Activated effector memory CD4-positive, alpha-beta T cell treated with Interleukin-2 at 50 U/mL for 16 hours (primary cell): ENCODE measurements around the gene PHKG1.
"Not testable (repeated sequence)": the region's sequence is repeated elsewhere in the genome, so short reads cannot be mapped to it uniquely, and the experiment has no call there.

Experiments used
- DNase-seq: peaks from one replicate; pipeline ENCODE4 v3.0.0-alpha.2; 2020

PHKG1 gene

DNA sequence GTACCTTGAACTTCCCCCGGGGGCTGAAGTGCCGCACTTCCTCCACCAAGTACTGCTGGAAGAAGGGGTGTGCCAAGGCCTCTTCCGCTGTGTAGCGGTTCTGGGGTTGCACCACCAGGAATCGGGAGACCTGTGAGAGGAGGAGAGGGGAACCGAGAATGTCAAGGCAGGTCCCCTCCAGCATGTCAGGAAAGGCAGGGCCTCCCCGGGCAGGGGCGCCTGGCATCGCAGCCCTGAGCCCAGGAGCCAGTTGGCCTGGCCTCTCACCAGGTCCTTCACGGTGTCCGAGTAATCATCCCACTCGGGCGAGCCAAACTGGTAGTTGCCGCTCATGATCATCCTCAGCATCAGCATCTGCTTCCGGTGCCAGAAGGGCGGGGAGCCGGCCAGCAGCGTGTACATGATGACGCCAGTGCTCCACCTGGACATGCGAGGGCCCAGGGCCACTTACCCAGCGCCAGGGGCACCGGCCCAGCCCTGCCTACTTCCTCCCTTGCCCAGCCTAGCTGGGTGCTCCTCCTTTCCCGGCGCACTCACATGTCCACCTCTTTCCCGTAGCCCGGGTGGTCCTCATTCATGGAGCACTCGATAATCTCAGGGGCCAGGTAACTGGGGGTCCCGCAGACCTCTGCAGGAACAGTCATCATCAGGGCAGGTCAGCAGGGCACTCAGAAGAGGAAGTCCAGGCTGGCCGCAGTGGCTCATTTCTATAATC is 11.0 kb downstream of the PHKG1 start:
- DNase-seq, result no peak

DNA sequence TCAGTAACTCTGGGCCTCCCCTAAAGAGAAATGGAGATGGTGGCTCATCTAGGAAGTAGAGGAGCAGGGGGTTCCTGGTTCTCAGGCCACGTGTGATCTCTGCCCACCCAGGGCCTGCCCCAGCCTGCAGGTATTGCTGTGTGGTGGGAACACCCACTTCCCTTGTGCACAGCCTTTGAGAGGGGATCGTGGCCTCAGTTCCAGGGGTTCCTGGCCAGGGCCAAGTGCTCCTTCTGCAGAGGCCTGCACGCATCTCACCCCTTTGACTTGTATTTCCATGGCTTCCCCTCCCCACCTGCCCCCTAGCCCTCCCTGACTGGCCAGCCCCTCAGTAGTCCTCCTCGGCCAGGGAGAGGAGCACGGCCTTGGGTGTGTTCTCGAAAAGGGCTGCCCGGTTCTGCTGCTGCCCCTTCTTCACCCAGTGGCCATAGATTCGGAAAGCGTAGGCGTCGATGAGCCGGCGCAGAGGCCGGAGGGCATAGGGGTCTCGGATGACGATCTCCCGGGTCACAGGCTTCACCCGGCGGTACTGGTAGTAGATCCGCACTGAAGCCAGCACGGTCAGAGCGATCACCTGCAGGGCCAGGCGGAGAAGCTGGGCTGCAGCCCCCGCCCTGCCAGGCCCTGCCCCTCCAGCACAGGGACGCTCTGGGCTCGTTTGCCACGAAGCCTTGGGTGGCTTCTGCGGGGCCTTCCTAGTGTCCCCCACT is 11.9 kb downstream of the PHKG1 start:
- not testable (repeated sequence) for DNase-seq

DNA sequence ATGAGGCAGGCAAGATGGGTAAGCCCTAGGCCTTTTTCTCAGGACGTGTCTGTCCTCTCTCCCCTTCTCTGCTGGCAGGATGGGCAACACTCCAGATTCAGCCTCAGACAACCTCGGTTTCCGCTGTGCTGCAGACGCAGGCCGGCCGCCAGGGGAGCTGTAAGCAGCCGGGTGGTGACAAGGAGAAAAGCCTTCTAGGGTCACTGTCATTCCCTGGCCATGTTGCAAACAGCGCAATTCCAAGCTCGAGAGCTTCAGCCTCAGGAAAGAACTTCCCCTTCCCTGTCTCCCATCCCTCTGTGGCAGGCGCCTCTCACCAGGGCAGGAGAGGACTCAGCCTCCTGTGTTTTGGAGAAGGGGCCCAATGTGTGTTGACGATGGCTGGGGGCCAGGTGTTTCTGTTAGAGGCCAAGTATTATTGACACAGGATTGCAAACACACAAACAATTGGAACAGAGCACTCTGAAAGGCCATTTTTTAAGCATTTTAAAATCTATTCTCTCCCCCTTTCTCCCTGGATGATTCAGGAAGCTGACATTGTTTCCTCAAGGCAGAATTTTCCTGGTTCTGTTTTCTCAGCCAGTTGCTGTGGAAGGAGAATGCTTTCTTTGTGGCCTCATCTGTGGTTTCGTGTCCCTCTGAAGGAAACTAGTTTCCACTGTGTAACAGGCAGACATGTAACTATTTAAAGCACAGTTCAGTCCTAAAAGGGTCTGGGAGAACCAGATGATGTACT is 13.1 kb downstream of the PHKG1 start:
- no peak for DNase-seq

DNA sequence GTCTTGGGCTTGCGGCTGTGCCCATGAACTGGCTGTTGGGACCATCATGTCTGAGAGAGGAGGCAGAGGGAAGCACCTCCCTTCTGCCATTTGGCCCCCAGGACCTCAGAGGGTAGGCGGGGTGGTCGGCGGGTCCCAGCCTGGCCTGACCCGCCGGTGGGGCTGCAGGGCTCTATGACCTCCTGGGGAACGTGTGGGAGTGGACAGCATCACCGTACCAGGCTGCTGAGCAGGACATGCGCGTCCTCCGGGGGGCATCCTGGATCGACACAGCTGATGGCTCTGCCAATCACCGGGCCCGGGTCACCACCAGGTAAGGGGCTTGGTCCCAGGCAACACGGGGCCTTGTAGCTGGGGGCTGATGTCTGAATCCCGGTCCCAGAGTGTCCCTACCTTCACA is 14.6 kb downstream of the PHKG1 start:
- no peak for DNase-seq

DNA sequence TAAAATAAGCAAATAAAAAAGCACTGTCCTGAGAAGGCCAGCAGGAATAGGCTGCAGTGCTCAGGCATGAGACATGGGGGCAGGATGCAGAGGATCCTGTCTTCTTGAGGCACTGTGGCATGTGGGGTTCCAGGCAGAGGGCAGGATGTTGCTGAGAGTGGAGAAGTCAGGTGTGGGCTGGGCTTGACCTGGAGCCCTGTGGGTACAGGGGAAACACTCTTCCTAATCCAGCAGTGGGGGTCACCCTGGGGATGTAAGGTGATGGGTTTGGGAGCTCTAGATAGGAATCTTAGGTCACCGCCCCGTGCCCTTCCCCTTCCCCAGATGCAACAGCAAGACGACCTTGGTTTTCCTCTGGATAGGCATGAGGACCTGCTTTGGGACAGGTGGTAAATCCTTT is 15.1 kb downstream of the PHKG1 start:
- no peak for DNase-seq

DNA sequence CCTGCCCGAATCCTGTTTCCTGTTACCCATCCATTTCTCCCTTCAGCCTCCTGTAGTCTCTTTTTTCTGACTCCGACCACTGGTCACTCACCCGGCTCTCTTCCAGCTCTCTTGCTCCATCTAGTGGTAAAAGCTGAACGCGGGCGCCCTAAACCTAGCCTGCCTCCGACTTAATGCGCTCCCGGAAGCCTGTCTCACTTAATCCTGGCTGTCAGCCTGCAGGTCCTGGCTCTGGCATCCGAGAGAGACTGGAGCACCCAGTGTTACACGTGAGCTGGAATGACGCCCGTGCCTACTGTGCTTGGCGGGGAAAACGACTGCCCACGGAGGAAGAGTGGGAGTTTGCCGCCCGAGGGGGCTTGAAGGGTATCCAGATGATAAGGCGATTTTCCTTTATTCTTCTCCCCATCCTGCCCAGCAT is 18.4 kb downstream of the PHKG1 start:
- peak; percentile 45 for DNase-seq

DNA sequence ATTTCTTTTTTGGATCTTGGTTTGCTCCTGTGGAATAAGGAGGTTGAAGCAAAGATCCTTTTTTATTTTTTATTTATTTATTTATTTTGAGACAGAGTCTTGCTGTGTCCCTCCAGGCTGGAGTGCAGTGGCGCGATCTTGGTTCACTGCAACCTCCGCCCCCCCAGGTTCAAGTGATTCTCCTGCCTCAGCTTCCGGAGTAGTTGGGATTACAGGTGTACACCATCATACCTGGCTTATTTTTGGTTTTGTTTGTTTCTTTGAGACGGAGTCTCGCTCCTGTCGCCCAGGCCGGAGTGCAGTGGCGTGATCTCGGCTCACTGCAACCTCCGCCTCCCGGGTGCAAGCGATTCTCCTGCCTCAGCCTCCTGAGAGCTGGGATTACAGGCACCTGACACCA is 26.4 kb downstream of the PHKG1 start:
- DNase-seq, result not testable (repeated sequence)

DNA sequence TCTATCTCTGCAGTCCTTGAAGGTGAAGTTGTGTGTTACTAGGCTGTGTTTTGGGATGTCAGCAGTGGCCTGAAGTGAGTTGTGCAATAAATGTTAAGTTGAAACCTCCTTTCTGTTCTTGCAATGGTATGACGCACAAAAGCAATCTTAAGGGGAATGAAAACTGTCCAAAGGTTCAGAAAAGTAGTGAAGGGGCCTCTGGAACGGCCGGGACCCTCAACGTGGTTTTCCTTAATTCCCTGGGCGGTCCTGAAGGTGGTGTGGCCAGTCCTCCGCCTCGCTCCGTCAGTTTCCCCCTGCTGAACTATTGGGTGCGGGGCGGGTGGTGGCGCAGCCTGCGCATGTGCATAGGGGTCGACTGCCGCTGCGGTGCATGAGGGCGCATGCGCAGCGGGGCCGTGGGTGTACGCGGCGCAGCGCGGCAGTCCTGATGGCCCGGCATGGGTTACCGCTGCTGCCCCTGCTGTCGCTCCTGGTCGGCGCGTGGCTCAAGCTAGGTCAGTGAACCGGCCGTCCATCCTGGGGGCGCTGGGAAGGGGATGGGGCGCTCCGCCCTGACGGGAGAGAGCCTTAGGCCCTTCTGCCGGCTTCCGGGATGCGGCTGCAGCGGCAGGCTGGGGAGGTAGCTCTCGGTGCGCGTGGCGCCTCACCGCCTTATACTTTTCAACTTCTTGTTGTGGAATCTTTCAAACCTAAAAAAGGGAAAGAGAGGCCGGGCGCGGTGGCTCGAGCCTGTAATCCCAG is 28.7 kb downstream of the PHKG1 start, which contains the start of gene SUMF2:
SUMF2 (plus strand) TSS at position 405 of the 744 bp plus-strand sequence; CDS start at position 431, 26 bp downstream.
- peak; percentile 85 for DNase-seq

DNA sequence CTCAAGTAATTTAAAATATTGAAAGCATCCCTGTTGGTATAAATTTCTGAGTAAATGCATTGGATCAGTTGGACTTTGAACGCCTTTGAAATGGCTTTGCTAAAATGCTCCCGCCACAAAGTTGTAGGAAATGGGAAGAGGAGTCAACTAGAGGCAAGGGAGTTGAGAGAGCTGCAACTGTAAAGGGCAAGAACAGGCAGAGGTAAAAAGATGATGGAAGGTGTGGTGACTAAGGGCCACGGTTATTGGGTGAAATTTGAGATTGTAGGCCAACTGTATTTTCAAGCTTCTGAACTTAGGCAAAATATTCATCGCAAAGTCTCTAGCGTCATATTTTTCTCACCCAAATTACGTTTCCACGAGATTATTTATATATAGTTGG is 29.3 kb downstream of the PHKG1 start:
- DNase-seq, result no peak

DNA sequence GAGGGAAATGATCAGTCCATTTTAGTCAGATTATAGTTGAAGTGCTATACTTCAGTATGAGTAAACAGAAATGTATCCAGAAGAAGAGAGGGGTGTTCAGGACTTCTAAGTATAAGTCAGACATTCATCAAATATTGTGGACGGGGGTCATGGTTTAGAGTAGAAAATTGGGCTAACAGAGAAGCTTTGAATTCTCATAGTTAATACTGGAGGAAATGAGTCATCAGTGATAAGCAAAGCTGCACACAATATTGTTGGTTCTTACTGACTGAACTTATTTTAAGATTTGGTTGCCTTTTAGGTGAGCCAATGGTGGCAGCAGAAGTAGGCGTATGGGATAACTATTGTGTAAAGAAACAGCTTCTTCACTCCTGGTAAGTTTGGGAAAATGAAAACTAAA is 30.4 kb downstream of the PHKG1 start:
- no peak for DNase-seq

DNA sequence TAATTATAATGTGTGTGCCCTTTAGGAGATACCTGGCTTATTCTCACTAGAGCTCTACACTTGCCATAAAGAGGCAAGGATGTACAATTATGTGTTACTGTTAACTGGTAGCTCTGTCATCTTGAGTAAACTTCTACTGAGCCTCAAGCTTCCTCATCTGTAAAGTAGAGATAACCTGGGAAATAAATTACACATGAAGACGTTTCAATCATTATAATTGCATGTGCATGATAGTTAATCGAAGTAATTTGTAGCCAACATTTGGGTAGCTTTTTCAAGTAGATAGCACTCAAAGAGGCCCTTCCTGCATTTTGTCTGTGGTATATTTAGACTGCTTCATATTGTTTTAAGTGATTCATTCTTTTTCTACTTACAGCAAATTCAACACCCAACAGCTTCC is 38.8 kb downstream of the PHKG1 start:
- DNase-seq, result no peak

DNA sequence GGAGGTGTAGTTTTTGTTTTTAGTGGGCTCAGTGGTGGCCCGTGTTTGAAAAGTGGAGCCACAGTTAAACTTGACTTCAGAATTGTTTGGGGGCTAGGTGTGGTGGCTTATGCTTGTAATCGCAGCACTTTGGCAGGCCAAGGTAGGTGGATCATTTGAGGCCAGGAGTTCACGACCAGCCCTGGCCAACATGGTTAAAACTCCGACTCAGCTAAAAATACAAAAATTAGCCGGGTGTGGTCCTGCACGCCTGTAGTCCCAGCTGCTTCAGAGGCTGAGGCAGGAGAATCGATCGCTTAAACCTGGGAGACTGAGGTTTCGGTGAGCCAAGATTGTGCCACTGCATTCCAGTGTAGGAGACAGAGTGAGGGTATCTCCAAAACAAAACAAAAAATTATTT is 39.4 kb downstream of the PHKG1 start:
- DNase-seq, result no peak

DNA sequence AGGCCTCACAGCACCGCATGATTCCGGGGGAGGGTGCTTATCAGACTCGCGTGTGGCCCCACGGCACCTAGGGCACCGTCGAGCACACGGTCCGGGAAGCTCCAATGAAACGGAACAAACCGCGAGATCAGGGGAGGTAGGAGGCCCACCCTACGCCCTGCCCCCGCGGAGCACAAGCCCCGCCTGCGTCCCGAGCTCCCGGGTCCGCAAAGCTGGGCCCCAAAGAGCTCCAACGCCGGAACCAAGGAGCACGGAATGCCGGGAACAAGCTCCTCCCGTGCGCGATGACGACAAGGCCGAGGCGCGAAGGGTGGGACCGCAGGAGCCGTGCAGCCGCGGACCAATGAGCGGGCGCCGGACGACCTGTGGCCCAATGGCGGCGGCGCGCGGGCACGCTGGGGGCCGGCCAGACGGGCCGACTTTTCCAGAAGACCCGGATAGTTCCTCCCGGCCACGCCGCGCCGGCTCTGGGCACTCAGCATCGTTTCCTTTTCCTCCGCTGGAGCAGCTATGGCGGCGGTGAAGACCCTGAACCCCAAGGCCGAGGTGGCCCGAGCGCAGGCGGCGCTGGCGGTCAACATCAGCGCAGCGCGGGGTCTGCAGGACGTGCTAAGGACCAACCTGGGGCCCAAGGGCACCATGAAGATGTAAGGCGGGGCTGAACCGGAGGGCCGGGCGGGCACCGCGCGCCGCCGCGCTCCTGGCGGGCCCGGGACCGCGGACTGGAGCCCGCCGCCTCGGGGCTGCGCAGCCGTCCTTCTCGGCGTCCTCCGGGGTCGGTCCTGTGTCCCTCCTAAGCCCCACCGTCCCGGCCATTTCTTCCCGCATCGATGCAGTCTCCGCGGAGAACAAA is 41.2 kb downstream of the PHKG1 start, which contains the start of the genes CCT6A and PSPH:
CCT6A (plus strand) TSS at position 427 of the 853 bp plus-strand sequence; CDS start at position 511, 84 bp downstream.
PSPH (minus strand) TSS at position 106 of the 853 bp plus-strand sequence. CDS start 30,232 bp downstream, outside the sequence.
- DNase-seq, result peak; percentile 83

DNA sequence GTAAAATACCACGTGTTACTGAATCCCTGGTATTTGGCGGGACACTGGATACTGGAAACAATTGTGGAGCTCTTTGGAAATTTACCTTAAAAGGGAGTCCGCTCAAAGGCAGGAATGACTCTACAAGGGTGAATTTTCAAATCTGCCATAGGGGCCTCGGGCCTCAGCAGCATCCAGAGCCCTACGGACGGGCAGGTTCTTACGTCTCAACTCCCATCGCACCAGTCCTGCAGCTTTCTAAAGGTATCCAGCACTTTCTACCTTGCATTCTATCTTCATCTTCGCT is 41.8 kb downstream of the PHKG1 start:
- no peak for DNase-seq

DNA sequence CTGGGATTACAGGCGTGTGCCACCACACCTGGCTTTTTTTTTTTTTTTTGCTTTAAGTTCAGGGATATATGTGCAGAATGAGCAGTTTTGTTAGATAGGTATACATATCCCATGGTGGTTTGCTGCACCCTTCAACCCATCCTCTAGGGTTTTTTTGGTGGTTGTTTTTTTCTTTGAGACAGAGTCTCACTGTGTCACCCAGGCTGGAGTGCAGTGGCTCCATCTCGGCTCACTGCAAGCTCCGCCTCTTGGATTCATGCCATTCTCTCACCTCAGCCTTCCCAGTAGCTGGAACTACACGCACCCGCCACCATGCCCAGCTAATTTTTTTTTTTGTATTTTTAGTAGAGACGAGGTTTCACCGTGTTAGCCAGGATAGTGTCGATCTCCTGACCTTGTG is 44.0 kb downstream of the PHKG1 start:
- DNase-seq, result not testable (repeated sequence)

DNA sequence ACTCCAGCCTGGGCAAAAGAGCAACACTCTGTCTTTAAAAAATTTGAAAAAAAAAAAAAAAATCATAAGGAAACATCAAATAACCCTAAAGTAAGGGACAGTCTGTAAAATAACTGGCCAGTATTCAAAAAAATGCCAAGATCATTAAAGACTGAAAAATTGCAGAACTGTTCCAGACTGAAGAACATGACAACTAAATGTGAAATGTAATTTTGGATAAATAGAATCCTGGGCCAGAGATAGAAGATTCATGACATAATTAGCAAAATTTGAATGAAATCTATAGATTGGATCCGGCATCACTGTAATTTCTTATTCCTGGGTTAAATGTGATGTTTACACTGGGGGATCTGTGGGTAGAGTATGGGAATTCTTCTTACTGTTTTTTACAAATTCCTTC is 44.5 kb downstream of the PHKG1 start:
- no peak for DNase-seq

DNA sequence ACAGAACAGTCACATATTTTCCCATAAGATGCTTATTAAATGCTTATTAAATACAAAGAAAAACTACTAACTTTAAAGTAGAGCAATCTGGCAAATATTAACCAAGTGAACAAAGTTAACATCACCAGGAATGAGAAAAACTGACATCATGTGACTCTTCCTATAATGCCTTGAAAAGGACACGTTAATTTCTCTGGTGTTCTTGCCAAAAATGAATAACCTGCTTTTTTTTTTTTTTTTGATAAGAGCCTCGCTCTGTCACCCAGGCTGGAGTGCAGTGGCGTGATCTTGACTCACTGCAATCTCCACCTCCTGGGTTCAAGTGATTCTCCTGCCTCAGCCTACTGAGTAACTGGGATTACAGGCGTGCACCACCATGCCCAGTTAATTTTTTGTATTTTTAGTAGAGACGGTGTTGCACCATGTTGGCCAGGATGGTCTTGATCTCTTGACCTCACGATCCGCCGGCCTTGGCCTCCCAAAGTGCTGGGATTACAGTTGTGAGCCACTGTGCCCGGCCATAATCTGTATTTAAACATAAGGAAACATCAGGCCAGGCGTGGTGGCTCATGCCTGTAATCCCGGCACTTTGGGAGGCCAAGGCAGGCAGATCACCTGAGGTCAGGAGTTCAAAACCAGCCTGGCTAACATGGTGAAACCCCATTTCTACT is 45.2 kb downstream of the PHKG1 start:
- DNase-seq, result not testable (repeated sequence)

DNA sequence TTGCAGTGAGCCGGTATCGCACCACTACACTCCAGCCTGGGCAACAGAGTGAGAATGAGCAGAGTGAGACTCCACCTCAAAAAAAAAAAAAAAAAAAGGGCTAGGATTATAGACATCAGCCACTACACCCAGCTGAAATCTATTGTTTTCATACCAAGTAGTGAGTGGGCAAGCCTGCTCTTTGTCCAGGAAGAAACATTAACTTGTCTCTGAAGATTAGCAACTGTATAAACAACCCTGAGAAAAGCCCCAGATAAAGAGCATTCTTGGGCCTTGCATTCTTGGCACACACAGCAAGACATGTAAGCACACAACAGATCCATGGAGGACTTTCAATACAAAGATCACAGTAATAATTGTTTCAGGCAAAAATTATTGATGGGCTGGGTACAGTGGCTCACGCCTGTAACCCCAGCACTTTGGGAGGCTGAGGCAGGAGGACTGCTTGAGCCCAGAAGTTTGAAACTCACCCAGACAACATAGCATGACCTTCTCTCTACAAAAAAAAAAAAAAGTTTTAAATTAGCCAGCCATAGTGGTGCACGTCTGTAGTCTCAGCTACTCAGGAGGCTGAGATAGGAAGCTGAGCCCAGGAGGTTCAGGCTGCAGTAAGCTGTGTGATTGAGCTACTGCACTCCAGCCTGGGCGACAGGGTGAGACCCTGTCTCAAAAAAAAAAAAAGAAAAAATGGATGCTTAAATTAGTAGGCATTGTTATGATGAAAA is 45.9 kb downstream of the PHKG1 start:
- no peak for DNase-seq

DNA sequence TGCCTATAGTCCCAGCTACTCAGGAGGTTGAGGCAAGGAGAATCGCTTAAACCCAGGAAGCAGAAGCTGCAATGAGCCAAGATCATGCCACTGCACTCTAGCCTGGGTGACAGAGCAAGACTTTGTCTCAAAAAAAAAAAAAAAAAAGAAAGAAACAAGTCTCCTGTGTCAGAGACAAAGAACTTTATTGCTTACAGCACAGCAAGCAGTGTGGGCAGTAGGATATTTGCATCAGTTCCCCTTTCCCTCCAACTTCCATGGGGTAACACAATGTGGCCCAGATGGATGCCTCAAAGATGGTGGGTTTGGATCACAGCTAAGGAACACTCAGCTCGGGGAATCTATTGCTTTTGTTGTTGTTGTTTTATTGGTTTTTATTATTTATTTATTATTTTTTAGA is 47.0 kb downstream of the PHKG1 start:
- DNase-seq, result not testable (repeated sequence)

DNA sequence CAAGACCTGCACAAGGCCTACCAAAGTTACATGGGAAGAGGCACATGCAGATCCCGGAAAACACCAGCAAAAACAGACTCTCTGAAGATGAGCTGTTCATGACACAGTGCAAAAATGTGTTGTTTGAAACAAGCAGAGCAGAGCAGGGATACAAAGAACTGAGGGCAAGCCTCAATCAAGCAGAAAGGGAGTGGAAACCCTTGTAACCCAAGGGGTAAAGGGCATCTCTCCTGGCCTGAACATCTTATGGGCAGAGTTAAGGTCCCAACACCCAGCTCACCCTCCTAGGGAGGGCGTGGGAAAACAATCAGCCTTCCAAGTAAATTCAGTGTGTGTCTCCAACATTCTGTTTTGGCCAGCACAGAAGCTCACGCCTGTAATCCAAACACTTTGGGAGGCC is 52.0 kb downstream of the PHKG1 start:
- DNase-seq, result no peak
